H1 (cell line): ENCODE results near the gene FBXO34. TPM values are rescaled to one million over a fixed set of nuclear protein-coding genes. Genes with fewer than 3 reads are reported as not detected.

ENCODE experiments used
- CBX8 ChIP-seq: fragments of 300-800, 300-1000 bp; sonication (generic); IDR thresholded peaks from 2 replicates; pipeline ENCODE4 v1.7.1; 2016; ENCODE audit warnings: low read depth, low read length, borderline replicate concordance
- EZH2 ChIP-seq: fragments of 200-600 bp; sonication (generic); IDR thresholded peaks from 2 replicates; pipeline ENCODE4 v1.7.1; 2012; ENCODE audit warnings: low read depth, mild to moderate bottlenecking, moderate library complexity, low read length, inconsistent platforms; ENCODE audit not compliant: severe bottlenecking
- POLR2A ChIP-seq, 2 experiments: IDR thresholded peaks; 1 replicate in 1 of 2; 2 replicates in 1 of 2; pipeline ENCODE4 v1.6.1; 2011; ENCODE audit warnings: low read depth in 2 of 2, low read length in 2 of 2, mild to moderate bottlenecking in 2 of 2; ENCODE audit errors: control extremely low read depth in 1 of 2
- POU5F1 ChIP-seq: IDR thresholded peaks from 2 replicates; pipeline ENCODE4 v1.6.1; 2011; ENCODE audit warnings: low read depth, mild to moderate bottlenecking, low read length, moderate library complexity
- TCF12 ChIP-seq: IDR thresholded peaks from 2 replicates; pipeline ENCODE4 v1.6.1; 2011; ENCODE audit warnings: low read depth, mild to moderate bottlenecking, low read length
- polyA plus RNA-seq, 7 experiments: library from polyadenylated mRNA; depleted of rRNA in 3 of 7; stranded (reverse) in 5 of 7; unstranded in 2 of 7; fragments of >200 nt in 5 of 7; fragments of 200-250 nt in 2 of 7; gene quantifications; 1 replicate in 5 of 7; 2 replicates in 1 of 7; 4 replicates in 1 of 7; pipeline versions ENCODE4 v1.2.1 to v1.2.3, GENCODE V29; 2011 to 2013; ENCODE audit warnings: missing spikeins in 2 of 7, mixed read lengths in 2 of 7
- total RNA-seq: library from RNA; stranded (reverse); fragmentation: NEBNext Ultra II Directional; extraction: Animal tissue kit (Norgen Biotek cat#: 25700); gene quantifications from 2 replicates; pipeline ENCODE4 v1.2.1, GENCODE V29; 2021
- TF ChIP-seq, protein P1 (sequence below): IDR thresholded peaks from 2 replicates; pipeline ENCODE4 v1.6.1; 2012; ENCODE audit warnings: low read length, inconsistent platforms

Gene FBXO34
- total and polyA plus RNA-seq, 2 of the 8 experiments (the other 6 are each of a cell fraction or from before 2014, with no cell fraction given) = 7.0 to 14.4 TPM

DNA sequence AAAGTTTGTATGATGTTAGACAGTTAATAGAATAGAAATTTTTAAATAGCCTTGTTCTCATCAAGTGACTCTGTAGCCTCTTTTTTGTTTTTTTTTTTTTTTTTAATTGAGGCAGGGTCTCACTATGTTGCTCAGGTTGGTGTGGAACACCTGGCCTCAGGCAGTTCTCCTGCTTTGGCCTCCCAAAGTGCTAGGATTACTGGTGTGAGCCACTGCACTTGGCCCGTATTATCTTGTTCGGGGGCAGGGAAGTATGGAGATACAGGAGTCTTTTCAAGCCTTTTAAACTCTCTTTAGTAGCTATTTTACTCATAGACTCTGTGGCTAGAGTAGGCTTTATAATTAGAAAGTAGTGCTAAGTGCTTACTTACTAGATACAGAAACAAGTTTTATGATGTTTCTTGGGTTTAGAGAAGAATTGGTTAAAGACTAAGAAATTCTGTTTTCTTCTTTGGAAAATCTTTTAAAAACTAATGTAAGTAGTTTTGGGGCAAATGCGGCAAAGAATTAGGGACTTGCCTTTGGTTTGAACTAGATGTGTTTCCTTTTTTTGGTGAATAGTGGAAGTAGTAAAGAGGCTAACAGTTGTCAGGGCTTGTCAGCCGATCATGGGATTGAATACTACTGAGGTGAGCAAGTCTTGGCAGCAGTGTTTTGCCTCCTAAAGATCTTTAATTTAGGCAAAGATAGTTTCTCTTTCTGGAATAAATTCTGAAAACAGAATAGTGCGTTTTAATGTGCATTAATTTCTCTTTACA lies 31.3 kb downstream of the FBXO34 start (continued):
- TF ChIP-seq EZH2 (no peak), POLR2A (IDR thresholded peaks at IDR 0.05; ENCODE audit: control extremely low read depth in 1 of 2, low read depth in 2 of 2, low read length in 2 of 2) (no peak), CBX8 (no peak), TCF12 (no peak), POU5F1 (no peak)
- TF ChIP-seq, protein P1, sequence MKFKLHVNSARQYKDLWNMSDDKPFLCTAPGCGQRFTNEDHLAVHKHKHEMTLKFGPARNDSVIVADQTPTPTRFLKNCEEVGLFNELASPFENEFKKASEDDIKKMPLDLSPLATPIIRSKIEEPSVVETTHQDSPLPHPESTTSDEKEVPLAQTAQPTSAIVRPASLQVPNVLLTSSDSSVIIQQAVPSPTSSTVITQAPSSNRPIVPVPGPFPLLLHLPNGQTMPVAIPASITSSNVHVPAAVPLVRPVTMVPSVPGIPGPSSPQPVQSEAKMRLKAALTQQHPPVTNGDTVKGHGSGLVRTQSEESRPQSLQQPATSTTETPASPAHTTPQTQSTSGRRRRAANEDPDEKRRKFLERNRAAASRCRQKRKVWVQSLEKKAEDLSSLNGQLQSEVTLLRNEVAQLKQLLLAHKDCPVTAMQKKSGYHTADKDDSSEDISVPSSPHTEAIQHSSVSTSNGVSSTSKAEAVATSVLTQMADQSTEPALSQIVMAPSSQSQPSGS = no peak
- TF ChIP-seq, all 59 proteins: peak for 0
